HS-27A (cell line): ENCODE results near the gene BMAL1.

ENCODE experiments used
- DNase-seq: peaks from one replicate; pipeline ENCODE4 v3.0.0-alpha.2; 2012; ENCODE audit warnings: low read depth, missing footprints

The BMAL1 gene

DNA sequence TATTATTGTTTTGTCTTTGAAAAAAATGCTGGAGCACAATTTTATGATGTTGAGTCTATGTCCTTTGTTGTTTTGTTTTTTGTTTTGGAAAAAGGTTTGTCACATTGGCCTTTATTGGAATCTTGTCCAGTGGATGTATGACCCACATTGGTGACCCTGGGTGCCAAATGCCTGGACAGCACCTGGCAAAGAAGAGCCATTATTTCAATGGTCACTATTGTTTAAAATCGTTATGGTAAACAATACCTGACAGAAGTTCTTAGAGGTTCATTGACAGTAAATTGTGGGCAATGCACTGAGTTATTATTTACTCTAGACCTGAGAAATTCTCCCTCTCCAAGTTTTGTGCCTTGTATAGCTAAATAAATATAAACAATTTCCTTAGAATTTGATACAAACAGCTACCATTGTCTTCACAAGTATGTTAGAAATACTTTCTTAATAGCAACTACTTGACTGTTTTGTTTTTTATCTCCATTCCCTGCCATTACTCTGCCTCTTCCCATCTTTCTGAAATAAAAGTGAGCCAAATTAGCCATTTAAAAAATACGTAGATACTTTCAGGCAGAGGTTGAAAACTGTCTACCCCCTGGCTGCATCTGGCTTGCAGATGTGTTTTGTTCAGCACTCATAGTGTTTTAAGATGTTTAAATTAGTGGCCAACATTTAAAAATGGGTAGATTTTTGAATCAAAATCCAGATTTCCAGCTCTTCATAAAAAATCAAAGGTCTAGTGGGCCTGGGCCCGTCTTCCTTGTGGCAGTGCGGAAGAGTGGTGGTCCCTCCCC, 39.9 kb downstream of the BMAL1 start:
- no peak for DNase-seq

DNA sequence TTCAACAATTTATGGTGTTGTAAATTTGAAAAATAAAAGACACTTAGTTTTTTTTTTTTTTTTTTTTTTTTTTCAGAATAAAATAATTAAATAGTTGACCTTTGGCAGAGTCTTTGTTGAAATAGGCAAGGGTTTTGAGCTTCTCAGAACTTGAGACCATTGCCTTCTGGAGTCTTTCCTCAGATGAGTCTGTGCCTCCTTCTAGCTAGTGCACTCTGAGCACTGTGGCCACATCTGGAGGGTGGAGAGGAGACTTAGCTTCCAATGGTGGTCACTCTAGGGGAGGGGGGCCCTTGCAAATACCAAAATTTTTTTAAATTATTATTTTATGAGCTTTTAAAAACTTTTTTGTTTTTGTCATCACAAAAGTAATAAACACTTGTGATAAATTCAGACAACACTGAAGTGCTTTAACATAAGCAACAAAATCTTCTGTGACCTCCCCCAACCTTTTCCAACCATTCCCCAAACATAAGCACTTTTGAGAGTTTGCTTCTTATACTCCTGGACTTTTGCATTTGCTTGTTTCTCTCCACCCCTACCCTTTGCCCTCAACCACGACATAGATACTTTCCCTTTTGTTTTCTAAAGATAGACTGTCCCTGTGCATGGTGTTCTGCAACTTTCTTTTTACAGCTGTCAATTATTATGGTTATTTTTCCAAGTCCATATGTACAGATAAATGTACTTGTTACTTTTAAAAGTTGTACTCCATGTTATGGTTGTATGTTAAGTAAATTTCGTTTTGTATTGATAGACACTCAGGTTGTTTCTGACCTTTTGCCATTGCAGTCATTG, 41.1 kb downstream of the BMAL1 start:
- DNase-seq = no peak

DNA sequence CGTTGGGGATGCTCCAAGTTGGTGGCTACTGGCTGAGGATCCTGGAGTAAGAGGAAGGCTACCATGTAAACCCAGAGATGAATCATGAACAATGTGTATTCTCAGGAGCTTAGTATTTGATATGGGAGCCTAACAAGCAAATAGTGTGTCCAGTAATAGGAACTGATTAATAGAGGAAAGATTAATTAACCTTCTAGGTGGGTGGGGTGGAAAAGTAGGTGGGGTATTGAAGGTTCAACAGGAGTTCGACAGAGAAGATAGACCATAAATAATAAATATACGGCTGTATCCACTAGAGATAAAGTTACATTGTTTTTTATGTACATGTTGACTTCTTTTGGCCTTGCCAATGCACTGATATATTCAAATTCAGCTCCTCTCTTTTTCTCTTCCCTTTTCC, 43.1 kb downstream of the BMAL1 start:
- DNase-seq = no peak

DNA sequence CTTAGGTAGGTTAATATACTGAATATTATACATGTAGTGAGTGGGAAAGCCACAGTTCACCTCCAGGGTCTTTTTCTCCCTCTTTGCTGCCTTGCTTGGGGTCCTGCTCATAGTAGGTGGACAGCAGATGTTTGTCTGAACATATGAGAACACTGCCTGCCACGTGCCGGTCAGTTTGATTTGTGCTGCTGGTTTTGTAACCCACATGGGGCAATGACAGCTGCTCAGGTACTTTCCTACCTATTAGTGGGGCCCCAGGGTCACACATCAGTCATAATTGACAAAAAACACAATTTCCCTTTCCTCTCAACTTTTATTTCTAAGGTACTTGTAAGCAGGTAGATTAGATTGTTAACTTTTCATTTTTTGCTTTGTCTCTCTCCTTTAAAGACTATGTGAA, 43.8 kb downstream of the BMAL1 start:
- no peak for DNase-seq

DNA sequence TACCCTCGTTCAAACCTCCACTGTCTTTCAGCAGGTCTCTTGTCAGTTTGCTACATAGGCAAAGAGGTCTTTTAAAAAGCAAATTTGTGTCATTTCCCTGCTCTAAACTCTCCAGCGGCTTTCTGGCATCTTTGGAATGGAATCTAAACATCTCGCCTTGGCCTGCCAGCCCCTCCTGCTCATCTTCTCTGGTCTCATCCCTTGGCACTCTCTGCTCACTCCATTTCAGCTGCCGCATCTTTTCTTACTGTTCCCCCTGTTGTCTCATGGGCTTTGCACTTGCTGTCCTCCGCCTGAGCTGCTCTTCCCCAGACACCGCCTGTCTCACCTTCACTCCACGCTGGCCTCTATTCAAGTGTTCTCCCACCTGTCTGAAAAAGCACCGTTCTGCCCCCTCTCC, 46.6 kb downstream of the BMAL1 start:
- DNase-seq = no peak

DNA sequence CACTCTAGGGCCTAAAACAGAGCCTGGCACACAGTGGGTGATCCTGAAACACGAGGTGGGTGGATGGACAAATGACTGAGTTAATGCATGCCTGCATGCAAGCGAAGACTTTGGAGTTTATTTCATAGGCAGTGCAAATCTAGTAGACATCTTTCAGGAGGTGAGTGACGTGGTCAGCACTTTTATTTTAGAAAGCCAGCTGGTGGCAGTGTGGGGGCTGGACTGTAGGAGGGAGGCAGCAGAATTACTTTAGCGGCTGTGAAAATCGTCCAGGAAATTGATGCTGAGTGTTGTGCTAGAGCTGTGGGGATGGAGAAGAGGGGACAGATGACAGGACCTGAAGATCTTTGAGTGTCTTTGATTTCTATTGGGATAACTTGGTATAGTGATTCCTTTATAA, 47.1 kb downstream of the BMAL1 start:
- DNase-seq = no peak

DNA sequence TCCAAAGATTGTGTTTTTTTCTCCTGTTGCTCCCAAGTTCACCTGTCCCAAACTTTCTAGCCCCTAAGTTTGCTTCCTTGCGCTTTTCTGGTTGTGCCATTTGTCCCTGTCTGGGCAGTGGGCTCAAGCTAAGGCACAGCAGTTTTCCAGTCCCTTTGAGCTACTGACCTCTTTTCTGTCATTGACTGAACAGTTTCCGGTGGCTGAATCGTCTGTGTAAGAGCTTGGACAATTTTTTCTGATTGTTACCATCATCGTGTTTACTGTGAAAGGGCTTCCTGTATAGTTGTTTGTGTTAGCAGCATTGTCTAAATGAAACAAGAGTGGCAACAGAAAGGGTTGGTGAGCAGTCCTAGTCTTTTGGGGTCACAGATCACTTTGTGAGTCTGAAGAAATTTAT, 49.8 kb downstream of the BMAL1 start:
- DNase-seq = no peak

DNA sequence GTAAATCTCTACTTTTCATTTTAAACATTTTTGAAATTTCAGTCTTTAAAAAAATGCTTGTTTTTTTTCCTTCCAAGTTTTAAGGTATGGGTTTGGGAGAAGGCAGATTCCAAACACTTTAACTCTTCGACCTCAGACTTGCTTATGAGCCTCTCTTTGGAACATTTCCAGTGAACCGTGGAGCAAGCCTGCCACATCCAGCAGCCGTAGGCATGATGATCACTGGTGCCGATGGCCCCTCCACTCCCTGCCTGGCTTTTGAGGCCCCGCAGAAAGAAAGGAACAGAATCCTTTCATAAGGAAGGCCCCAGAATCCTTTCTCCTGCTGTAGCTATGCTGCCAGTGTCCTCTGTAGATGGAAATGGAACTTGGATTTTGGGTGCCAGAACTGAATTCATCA, 50.7 kb downstream of the BMAL1 start:
- DNase-seq = no peak

DNA sequence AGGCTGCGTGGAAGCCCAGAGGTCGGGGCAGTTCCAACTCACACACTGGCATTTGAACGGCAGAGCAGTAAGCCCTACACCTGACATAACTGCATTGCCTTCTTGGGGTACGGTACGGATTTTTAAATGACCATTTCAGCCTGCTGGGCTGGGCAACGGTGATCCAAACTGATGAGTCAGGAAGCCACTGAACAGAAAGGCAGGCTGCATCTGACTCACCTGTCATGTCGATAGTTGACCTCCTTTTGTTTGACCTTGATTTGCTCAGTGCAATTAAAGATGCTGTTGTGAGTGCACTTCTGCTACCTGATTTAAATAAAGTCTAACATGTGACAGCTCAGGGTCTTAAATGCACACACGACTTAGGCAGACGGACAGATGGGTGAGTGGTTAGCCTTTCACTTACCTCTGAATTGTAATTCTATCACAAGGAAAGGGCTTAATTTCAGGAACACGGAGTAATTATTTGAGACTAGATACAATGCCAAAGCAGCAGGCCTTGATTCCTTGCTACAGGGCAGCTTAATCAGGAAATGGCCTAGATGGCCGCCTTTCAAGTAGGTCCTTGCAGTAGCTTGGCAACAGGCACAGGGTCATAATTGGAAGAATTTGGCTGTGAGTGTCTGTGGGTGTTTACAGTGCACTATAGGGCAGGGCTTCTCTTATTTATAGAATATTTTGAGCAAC, 52.2 kb downstream of the BMAL1 start:
- DNase-seq = no peak

DNA sequence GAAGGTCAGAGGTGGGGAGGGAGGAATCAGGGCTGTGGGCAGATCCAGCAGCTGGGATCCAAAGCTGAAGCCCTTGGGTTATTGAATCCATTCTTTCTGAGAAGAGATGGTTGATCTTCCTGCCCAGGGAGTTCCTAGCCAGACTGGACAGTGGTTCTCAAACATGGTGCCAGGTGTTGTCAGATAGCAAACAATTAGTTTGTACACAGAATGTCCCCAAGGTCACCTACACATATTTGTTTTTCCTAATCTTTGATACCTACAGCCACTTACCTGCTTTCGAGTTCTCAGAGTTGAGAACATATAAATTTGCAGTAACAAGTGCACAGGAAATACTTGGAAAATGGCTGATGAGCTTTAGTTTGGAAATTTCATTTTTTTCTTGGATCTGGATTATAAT, 54.5 kb downstream of the BMAL1 start:
- DNase-seq = no peak

DNA sequence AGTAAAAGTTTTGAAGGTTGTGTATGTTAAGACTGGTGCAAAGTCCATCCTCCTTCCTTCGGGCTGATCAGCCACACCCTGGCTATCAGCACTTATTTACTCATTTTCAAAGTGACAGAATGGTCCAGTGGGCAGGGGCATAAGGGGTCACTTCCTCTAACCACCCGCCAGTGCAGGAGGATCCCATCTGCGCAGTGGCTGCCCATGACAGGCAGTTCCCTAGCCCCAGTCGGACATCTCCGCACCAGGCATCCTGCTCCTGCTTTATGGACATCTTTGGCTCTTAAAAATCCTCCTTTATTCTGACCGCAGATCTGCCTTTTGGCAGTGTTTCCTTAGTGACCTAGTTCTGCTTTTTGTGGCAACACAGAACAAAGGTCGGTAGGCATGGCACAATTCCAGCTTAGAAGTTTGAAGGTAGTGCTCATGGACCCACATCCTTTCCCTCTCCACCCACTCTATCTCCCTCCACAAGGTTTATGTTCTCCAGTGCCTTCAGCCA, 55.9 kb downstream of the BMAL1 start:
- no peak for DNase-seq

DNA sequence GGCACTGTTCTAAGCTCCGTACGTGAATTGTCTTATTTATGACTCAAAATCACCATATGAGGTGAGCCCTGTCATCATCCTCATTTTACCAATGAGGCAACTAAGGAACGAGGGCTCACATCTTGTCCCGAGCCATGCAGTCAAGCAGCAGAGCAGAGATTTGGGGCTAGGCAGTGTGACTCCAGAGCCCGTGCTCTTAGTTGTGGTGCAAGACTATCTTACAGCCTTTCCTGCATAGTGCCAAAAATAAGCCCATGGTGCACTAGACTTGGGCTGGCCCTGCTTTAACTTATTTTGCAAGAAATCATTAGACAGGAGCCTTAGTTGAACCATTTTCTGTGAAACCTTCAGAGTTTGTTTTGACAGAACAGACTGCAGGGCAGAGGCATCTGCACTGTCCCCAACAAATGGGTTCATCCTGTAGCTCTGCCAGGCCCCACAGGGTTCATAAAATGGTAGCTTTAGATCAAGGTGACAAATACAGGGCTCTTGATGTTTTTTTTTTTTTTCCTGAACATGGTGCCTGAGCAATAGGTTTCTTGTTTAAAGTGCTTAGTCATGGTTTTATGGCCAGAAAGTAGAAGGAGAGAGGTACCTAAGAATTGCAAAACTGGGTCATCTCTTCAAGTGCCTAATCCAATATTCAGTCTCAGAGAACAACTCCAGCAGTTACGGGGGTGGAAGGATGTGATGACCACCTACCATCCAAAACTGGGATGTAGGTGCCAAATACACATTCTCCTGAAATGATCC, 56.6 kb downstream of the BMAL1 start:
- DNase-seq = no peak

DNA sequence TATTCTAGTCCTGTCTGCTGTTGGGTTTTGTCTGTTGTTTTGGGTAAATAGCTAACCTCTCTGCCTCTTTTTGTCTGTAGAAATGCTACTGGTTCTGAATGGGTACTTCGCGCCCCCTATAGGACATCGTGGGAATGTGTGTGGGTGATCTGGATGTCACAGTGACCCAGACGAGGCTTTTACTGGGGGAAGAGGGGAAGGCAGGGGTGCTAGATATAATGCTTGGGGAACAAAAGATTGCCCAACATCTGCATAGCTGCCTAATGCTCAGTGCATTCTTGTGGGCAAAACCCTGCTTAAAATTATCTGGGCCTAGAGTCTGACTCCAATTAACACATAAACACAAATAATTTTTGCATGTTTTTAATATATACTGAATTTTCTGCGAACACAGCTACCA, 57.7 kb downstream of the BMAL1 start:
- no peak for DNase-seq

DNA sequence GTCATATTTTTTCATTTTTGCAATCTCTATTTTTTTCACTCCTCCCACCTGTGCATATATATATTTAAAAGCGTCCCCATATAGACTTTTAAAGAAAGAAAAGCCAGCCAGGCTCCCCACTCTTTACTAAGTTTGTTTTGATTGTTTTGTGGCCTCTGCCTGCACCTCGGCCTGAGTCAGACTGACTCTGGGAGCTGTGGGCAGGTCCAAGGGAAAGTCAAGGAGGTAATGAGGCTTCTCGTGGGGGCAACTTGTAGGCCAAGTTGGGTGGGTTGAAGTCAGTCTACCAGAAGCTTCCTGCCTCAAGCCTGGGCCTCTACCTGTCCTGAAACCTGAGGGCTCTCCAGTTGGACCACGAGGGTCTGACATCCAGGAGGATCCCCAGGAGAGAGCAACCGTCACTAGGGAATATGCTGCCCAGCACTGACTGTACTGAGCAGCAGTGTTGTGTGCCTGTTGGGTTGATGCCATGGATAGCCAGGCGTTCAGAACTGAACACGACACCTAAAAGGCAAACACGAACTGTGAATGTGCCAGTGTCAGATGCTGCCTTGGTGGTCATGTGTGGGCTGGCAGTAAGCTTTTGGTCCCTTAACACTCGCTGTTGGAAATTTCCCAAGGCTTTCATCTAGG, 58.8 kb downstream of the BMAL1 start:
- DNase-seq = no peak

DNA sequence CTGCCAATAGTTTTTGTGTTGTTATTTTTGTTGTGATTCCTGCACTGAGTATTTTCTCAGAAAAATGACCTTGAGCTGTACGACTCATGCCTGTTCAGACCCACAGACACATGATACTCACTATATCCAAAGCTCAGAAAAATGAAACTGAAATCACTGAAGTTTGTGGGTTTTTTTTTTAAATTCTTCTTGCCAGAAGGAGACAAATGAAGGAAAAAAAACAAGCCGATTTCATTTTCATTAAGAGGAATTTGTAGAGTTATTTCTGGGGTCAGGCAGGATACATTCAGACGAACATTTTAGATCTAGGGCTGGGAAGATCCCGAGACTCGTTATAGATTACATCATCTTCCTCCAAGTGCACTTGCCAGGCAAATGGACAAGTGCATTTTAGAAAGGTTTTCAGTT, 60.4 kb downstream of the BMAL1 start:
- peak; percentile 45 for DNase-seq

DNA sequence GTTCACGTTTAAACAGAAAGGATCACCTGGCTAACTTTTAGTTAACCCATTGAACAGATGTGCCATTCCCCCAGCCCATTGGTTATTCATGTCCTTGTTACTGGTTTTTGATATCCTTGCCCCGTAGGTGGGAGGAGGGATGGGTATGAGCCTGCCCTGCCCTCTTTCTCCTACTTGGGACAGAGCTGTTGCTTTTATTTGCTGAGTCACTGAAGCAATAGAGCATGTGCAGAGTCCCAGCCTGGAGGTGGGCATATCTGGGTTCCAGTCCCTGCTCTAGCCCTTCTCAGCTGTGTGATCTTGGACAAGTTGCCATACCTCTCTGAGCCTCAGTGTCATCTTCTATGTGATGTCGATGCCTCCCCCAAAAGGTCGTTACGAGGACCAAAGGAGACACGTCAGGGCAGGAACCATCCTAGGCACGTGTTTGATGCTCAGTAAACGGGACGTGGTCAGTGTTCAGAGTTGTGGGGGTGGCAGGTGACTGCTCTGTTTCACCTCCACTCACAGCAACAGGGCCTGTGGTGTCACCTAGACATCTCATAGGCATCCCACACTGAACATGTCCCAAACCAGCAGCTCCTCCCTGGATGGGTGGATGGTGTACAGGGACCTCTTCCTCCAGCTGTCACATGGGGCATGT, 61.0 kb downstream of the BMAL1 start:
- DNase-seq = peak; percentile 40

DNA sequence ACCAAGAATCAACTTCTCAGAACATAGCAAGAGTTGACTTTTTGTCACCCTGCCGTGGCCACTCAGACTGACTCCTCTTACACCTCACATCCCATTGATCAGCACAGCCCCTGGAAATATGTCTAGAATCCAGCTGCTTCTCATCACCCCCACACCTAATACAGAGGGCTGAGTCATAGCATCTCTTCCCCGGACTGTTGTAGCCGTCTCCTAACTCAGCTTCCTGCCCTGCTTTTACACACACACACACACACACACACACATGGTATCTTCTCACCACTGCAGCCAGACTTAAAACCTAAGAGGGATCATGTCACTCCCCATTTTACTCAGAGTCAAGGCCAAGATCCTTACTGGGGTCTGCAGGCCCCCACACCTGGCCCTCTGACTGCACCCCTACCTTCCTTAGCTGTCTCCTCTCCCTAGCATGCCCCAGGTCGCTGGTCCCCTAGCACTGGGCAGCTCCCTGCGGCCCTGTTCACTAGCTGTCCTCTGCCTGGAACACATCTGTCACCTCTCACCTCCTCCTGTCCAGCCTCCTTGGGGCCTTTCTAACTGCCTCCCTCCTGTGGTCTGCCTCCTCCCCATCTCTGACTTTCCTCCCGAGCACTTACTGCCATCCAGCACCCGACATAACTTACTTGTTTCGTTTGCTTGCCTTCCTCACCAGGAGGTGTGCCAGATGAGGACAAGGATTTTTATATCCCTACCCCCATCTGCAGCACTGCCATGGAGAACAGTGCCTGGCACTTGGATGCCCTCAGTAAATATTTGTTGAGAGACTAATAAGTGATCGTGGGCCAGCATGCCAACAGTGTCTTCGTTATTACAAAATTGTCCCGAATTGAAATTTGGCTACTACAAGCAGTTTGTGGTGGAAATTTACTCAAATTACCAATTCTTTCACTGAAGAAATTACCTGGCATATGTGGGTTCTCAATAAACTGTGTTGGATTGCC, 61.9 kb downstream of the BMAL1 start:
- DNase-seq = peak; percentile 61

DNA sequence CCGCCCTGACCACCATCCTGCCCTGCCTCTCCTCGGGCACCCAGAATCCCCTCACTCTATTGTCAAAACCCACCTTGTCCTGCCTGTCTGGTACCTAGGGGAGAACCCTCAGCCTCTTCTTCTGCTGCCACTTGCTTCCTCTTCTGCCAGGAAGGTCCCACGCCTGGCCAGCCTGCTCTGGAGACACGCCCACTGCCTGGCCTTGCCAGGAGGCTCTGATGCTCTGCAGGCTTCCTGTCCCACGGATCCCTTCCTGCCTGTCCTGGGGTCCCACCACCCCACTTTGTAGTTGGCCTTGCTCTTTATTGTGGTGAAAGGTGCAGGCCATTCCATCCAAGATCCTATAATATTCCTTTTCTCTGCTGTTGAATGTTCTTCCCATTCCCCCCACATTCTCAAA, 63.4 kb downstream of the BMAL1 start:
- no peak for DNase-seq

DNA sequence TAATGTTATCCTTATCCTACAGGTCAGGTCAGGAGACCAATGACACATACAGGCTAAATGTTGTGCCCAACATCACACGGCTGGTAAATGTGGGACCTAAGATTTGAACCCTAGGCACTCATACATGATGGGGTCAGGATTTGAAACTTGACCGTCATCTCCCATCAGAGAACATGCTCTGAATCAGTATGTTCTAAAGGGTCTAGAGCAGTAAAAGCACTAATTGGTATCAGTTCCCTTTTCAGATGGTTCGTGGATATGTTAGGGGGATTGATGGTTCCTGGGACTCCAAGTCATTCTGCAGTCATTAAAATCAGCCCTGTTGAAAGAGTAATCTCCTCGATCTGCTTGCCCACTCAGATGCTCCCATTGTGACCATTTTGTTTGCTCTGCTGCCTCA, 65.5 kb downstream of the BMAL1 start:
- DNase-seq = no peak
